ENCODE results near the gene ANKRD39. TPM values are rescaled to one million over a fixed set of nuclear protein-coding genes. Genes with fewer than 3 reads are reported as not detected.
A peak's percentile ranks its signal among the peaks of the same experiment; 100 is the strongest.

The ANKRD39 gene
- total and polyA plus RNA-seq, 9 of the 15 experiments (the other 6 are each of a cell fraction or from before 2014, with no cell fraction given) = 8.2 to 33.1 (median 23.8) TPM

DNA sequence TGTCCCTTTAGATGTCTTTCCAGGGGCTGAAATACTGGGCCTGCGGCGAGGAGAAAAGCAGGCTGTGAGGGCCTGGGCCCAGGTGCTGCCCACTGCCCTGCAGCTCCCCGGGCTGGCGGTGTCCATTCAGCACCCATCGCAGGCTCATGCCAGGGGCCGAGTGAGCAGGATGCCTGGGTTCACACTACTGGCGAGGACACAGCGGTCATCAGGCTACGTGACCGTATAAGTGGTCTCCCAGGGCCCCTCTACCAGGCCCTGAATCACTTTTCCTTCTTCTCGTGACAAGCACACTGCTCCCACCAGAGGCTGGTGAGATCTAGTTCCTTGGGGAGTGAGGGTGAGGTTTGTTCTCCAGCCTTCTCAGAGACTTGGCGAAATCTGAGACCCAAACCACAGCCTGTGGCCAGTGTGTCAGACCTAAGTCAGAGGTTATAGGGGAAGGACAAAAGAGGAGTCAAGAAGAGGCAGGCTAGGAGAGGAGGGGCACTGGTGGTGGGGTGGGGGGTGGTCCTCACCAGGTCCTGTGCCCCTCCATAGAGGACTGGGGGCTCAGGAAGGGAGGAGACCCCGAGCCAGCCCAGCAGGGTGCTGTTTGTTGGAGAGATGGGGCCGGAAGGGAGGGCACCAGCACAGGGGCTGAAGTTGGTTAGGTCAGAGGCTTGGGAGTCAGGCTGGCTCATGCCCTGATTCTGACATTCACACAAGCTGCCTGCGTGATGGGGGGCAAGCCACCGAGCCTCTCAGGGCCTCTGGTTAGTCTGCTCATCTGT, 18.6 kb upstream of the ANKRD39 start:
- in situ Hi-C loops (cut with MboI) = no loop called here
- ATAC-seq = peak; percentile 12
- H3K4me2 ChIP-seq (ENCODE audit: insufficient read depth, low read length) = no peak overlapping the region
- no peak overlapping the region for H2AFZ ChIP-seq (ENCODE audit: low read depth, low read length)
- peak; percentile 78 for FAIRE-seq
- H3K9me1 ChIP-seq (ENCODE audit: control insufficient read depth, insufficient read depth, low read length) = peaks cover 4% of the 10 kb centered on the region
- no peaks in the 10 kb centered on the region for H3K9me3 ChIP-seq (replicated peaks; ENCODE audit: control insufficient read depth, insufficient read depth, low read depth, low read length)
- H3K4me1 ChIP-seq (replicated peaks in 1 of 2; ENCODE audit: control insufficient read depth in 2 of 2, insufficient read depth in 2 of 2, low read length in 2 of 2) = peaks cover 41 to 91% of the 10 kb centered on the region in 2 experiments
- DNase-seq (ENCODE audit: extremely low read depth in 1 of 4, low spot score in 3 of 4) = peak in 2 of 4 experiments; percentile 37 to 47
- BruUV-seq (replicated peaks) = no TSS peak
- 77% methylated on average over 16 of the region's 16 CpGs for WGBS (ENCODE audit: insufficient coverage, low coverage, missing lambda C conversion rate)
- H3K79me2 ChIP-seq (ENCODE audit: control insufficient read depth, insufficient read depth, low read length) = peaks cover 13% of the 10 kb centered on the region; the same call in 2 of the 3 replicates
- no peaks in the 10 kb centered on the region for H4K20me1 ChIP-seq (replicated peaks; ENCODE audit: control insufficient read depth, insufficient read depth, low read length)
- H3K27ac ChIP-seq (ENCODE audit: extremely low read depth, low read depth, low read length) = peak overlapping the region; percentile 30; the same call in 1 of the 3 replicates
- peak overlapping the region in 1 of 2 experiments; percentile 85; a peak in 2 of 4 replicates for H3K9ac ChIP-seq (ENCODE audit: insufficient read depth in 1 of 2, low read depth in 2 of 2, low read length in 2 of 2)
- POLR2A ChIA-PET = interaction anchor here (0.9 to 11.3 kb wide), 5 partner anchors 8 to 88 kb away, joined by 3 to 112 read pairs (median 5); no protein-coding TSS in a partner anchor
- H3K36me3 ChIP-seq (ENCODE audit: control insufficient read depth, insufficient read depth, low read length) = peaks cover 14% of the 10 kb centered on the region; the same call in 2 of the 3 replicates
- no peaks in the 10 kb centered on the region for H3K27me3 ChIP-seq (ENCODE audit: control insufficient read depth in 2 of 2, insufficient read depth in 2 of 2, low read length in 2 of 2)
- no peak overlapping the region for H3K4me3 ChIP-seq
- intact Hi-C loops (cut with micrococcal nuclease) = no loop called here
- CTCF ChIA-PET (ENCODE audit: low intra/inter-chr PET ratio) = no interaction called here
- TF ChIP-seq, protein P1, sequence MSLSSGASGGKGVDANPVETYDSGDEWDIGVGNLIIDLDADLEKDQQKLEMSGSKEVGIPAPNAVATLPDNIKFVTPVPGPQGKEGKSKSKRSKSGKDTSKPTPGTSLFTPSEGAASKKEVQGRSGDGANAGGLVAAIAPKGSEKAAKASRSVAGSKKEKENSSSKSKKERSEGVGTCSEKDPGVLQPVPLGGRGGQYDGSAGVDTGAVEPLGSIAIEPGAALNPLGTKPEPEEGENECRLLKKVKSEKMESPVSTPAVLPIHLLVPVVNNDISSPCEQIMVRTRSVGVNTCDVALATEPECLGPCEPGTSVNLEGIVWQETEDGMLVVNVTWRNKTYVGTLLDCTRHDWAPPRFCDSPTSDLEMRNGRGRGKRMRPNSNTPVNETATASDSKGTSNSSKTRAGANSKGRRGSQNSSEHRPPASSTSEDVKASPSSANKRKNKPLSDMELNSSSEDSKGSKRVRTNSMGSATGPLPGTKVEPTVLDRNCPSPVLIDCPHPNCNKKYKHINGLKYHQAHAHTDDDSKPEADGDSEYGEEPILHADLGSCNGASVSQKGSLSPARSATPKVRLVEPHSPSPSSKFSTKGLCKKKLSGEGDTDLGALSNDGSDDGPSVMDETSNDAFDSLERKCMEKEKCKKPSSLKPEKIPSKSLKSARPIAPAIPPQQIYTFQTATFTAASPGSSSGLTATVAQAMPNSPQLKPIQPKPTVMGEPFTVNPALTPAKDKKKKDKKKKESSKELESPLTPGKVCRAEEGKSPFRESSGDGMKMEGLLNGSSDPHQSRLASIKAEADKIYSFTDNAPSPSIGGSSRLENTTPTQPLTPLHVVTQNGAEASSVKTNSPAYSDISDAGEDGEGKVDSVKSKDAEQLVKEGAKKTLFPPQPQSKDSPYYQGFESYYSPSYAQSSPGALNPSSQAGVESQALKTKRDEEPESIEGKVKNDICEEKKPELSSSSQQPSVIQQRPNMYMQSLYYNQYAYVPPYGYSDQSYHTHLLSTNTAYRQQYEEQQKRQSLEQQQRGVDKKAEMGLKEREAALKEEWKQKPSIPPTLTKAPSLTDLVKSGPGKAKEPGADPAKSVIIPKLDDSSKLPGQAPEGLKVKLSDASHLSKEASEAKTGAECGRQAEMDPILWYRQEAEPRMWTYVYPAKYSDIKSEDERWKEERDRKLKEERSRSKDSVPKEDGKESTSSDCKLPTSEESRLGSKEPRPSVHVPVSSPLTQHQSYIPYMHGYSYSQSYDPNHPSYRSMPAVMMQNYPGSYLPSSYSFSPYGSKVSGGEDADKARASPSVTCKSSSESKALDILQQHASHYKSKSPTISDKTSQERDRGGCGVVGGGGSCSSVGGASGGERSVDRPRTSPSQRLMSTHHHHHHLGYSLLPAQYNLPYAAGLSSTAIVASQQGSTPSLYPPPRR (CRISPR knock-in tag; IDR thresholded peaks at IDR 0.05; ENCODE audit: borderline replicate concordance) = 0 out of 2 replicates have a peak, but pooled peaks have one; percentile 33
- no peak for TF ChIP-seq SETDB1 (IDR thresholded peaks at IDR 0.05; ENCODE audit: low read length)
- TF ChIP-seq, protein P2, sequence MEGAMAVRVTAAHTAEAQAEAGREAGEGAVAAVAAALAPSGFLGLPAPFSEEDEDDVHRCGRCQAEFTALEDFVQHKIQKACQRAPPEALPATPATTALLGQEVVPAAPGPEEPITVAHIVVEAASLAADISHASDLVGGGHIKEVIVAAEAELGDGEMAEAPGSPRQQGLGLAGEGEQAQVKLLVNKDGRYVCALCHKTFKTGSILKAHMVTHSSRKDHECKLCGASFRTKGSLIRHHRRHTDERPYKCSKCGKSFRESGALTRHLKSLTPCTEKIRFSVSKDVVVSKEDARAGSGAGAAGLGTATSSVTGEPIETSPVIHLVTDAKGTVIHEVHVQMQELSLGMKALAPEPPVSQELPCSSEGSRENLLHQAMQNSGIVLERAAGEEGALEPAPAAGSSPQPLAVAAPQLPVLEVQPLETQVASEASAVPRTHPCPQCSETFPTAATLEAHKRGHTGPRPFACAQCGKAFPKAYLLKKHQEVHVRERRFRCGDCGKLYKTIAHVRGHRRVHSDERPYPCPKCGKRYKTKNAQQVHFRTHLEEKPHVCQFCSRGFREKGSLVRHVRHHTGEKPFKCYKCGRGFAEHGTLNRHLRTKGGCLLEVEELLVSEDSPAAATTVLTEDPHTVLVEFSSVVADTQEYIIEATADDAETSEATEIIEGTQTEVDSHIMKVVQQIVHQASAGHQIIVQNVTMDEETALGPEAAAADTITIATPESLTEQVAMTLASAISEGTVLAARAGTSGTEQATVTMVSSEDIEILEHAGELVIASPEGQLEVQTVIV (CRISPR knock-in tag; IDR thresholded peaks at IDR 0.05; ENCODE audit: borderline replicate concordance) = peak; percentile 61; the same call in 1 of the 2 replicates
- TF ChIP-seq ZNF507 (tag; conservative IDR thresholded peaks at IDR 0.05) = no peak
- no peak for TF ChIP-seq TARDBP (IDR thresholded peaks at IDR 0.05)
- TF ChIP-seq, protein P3, sequence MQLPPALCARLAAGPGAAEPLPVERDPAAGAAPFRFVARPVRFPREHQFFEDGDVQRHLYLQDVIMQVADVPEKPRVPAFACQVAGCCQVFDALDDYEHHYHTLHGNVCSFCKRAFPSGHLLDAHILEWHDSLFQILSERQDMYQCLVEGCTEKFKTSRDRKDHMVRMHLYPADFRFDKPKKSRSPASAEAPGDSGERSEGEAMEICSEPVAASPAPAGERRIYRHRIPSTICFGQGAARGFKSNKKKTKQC (CRISPR knock-in tag; IDR thresholded peaks at IDR 0.05) = no peak
- TF ChIP-seq ZKSCAN3 (CRISPR knock-in tag; IDR thresholded peaks at IDR 0.05) = no peak
- TF ChIP-seq RBFOX2 (IDR thresholded peaks at IDR 0.05; ENCODE audit: low read depth, low read length) = peak; percentile 43
- no peak for TF ChIP-seq HNRNPH1 (optimal IDR thresholded peaks at IDR 0.05; ENCODE audit: low read depth, low read length)
- 0 out of 2 replicates have a peak, but pooled peaks have one; percentile 27 for TF ChIP-seq POLR2A (conservative IDR thresholded peaks at IDR 0.05)
- TF ChIP-seq POU5F1 (IDR thresholded peaks at IDR 0.05; ENCODE audit: borderline replicate concordance, low read depth, low read length, partially characterized antibody) = no peak
- TF ChIP-seq, protein P4, sequence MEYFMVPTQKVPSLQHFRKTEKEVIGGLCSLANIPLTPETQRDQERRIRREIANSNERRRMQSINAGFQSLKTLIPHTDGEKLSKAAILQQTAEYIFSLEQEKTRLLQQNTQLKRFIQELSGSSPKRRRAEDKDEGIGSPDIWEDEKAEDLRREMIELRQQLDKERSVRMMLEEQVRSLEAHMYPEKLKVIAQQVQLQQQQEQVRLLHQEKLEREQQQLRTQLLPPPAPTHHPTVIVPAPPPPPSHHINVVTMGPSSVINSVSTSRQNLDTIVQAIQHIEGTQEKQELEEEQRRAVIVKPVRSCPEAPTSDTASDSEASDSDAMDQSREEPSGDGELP (CRISPR knock-in tag; IDR thresholded peaks at IDR 0.05; ENCODE audit: borderline replicate concordance) = peak; percentile 3; the same call in 1 of the 2 replicates
- no peak for TF ChIP-seq SNRNP70 (optimal IDR thresholded peaks at IDR 0.05; ENCODE audit: low read depth, low read length)

Data from K562 (cell line).